Measurements from ENCODE around the gene TNS1. TPM values are rescaled to one million over a fixed set of nuclear protein-coding genes. Genes with fewer than 3 reads are reported as not detected.

Gene TNS1
- total RNA-seq, 1 experiment from 2014 or later, result 4.5 TPM

GRCh38 chr2:217978536-217979150, 24.2 kb downstream of the TNS1 start:
- 0 out of 2 replicates have a peak overlapping the region, but pooled peaks have one; percentile 53 for H3K27ac Mint-ChIP-seq
- peaks cover 9% of the 10 kb centered on the region for H3K27me3 Mint-ChIP-seq (ENCODE audit: low read depth)
- ATAC-seq, result peak; percentile 81

GRCh38 chr2:217977840-217978535, 24.8 kb downstream of the TNS1 start:
- no peak for DNase-seq (ENCODE audit: low spot score)
- Mint-ChIP-seq H3K27me3 (ENCODE audit: low read depth) (peaks cover 9% of the 10 kb centered on the region), H3K36me3 (peaks cover 5% of the 10 kb centered on the region; the same call in 1 of the 2 replicates), H3K4me1 (peaks cover 12% of the 10 kb centered on the region), H3K27ac (no peak overlapping the region), H3K4me3 (no peak overlapping the region), H3K9me3 (peaks cover 5% of the 10 kb centered on the region)
- TF ChIP-seq ZNF281 (CRISPR knock-in tag; IDR thresholded peaks at IDR 0.05), result no peak
- ChIA-PET POLR2A (no interaction called here), CTCF (interaction anchor here (1.3 to 2.6 kb wide), 3 partner anchors 16 to 60 kb away, joined by 5 to 12 read pairs (median 9); no protein-coding TSS in a partner anchor)
- ATAC-seq, result no peak; the same call in 1 of the 2 replicates

More at GRCh38 chr2:217978536-217979150, 24.2 kb downstream of the TNS1 start:
- POLR2A ChIA-PET, result no interaction called here
- peak; percentile 80 for DNase-seq (ENCODE audit: low spot score)
- no peak for TF ChIP-seq ZBTB43 (CRISPR knock-in tag; IDR thresholded peaks at IDR 0.05)
- TF ChIP-seq HMGXB4 (CRISPR knock-in tag; IDR thresholded peaks at IDR 0.05), result 0 out of 2 replicates have a peak, but pooled peaks have one; percentile 35
- TF ChIP-seq ERG (CRISPR knock-in tag; IDR thresholded peaks at IDR 0.05), result no peak
- peak; percentile 41; the same call in 1 of the 2 replicates for TF ChIP-seq E2F5 (CRISPR knock-in tag; IDR thresholded peaks at IDR 0.05)
- TF ChIP-seq CTCF (IDR thresholded peaks at IDR 0.05), result no peak
- Mint-ChIP-seq H3K9me3 (peaks cover 5% of the 10 kb centered on the region), H3K4me3 (no peak overlapping the region; the same call in none of the 2 replicates), H3K36me3 (peaks cover 5% of the 10 kb centered on the region; the same call in 1 of the 2 replicates), H3K4me1 (peaks cover 12% of the 10 kb centered on the region)
- CTCF ChIA-PET, result interaction anchor here (1.3 to 2.6 kb wide), 4 partner anchors 11 to 60 kb away, joined by 3 to 12 read pairs (median 7); no protein-coding TSS in a partner anchor

- ATAC-seq, result no peak
- CTCF ChIA-PET, result interaction anchor here (1.0 kb wide), 1 partner anchor 29 kb away, joined by 3 read pairs; no protein-coding TSS in a partner anchor
- POLR2A ChIA-PET, result no interaction called here
- no peaks in the 10 kb centered on the region for H3K36me3 Mint-ChIP-seq
- H3K9me3 Mint-ChIP-seq, result no peaks in the 10 kb centered on the region
- no peak overlapping the region for H3K4me3 Mint-ChIP-seq
- peaks cover 14% of the 10 kb centered on the region for H3K4me1 Mint-ChIP-seq
- DNase-seq (ENCODE audit: low spot score), result no peak
- peaks cover 9% of the 10 kb centered on the region for H3K27me3 Mint-ChIP-seq (ENCODE audit: low read depth)
- H3K27ac Mint-ChIP-seq, result no peak overlapping the region
- TF ChIP-seq USF1 (CRISPR knock-in tag; IDR thresholded peaks at IDR 0.05) (no peak), GRHL2 (CRISPR knock-in tag; IDR thresholded peaks at IDR 0.05; ENCODE audit: insufficient replicate concordance, severe bottlenecking) (no peak), ZNF671 (CRISPR knock-in tag; IDR thresholded peaks at IDR 0.05) (no peak), IRF2 (CRISPR knock-in tag; IDR thresholded peaks at IDR 0.05; ENCODE audit: borderline replicate concordance, low read depth) (no peak), JUN (CRISPR knock-in tag; IDR thresholded peaks at IDR 0.05) (no peak), ATF6 (CRISPR knock-in tag; IDR thresholded peaks at IDR 0.05) (no peak), CTCF (IDR thresholded peaks at IDR 0.05) (no peak)
These were observed 26.5 kb downstream of the TNS1 start for GRCh38 chr2:217976301-217976700.

Measured in WTC11 (cell line).